ENCODE results near the gene PCDHGA6.
"Not testable (repeated sequence)": the region's sequence is repeated elsewhere in the genome, so short reads cannot be mapped to it uniquely, and the experiment has no call there.

The PCDHGA6 gene

DNA sequence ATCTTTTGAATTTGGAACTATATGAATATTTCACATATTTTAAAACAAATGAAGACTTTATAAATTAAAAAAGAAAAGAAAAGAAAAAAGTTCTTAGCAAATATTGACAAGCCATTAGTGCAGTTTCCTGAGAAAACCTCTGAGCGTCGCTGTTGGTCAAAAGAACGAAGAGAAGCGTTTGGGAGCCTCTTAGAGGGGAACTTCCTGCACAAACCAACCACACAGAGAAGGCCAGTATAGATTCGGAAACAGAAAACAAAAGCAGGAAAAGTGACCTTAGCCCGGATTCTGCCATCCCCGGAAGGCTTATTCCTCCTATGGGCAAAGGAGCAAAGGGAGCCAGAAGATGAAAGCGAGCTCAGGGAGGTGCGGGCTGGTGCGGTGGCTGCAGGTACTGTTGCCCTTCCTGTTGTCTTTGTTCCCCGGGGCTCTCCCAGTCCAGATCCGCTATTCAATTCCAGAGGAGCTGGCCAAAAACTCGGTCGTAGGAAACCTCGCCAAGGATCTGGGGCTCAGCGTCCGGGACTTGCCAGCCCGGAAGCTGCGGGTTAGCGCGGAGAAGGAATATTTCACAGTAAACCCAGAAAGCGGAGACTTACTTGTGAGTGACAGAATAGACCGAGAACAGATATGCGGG, 13.8 kb upstream of the PCDHGA6 start, which contains the start of gene PCDHGB2:
TSS of gene PCDHGB2 (plus strand) at position 205 of the 637 bp plus-strand sequence. CDS start at position 347, 142 bp downstream.
- DNase-seq (ENCODE audit: low spot score) = no peak

GRCh38 chr5:141360685-141361084, 13.0 kb upstream of the PCDHGA6 start:
- DNase-seq (ENCODE audit: low spot score) = no peak

DNA sequence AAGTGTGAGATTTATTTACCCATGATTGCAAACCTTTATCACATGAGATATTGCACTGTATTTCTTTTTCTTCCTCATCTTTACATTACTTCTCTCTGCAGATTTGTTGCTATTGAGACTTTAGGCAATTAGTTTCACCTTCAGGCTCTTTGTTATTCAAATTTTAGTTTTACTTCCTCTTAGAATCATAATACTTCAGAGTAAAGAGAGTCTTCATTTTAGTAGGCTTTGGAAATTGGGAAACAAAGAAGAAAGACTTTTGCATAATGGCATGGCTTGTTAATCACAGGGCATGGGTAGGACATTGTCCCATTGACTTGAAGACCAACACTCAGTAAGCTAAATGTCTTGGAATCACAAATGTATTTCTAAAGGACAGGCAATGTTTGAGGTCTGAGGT, 11.0 kb upstream of the PCDHGA6 start:
- DNase-seq (ENCODE audit: low spot score) = no peak

DNA sequence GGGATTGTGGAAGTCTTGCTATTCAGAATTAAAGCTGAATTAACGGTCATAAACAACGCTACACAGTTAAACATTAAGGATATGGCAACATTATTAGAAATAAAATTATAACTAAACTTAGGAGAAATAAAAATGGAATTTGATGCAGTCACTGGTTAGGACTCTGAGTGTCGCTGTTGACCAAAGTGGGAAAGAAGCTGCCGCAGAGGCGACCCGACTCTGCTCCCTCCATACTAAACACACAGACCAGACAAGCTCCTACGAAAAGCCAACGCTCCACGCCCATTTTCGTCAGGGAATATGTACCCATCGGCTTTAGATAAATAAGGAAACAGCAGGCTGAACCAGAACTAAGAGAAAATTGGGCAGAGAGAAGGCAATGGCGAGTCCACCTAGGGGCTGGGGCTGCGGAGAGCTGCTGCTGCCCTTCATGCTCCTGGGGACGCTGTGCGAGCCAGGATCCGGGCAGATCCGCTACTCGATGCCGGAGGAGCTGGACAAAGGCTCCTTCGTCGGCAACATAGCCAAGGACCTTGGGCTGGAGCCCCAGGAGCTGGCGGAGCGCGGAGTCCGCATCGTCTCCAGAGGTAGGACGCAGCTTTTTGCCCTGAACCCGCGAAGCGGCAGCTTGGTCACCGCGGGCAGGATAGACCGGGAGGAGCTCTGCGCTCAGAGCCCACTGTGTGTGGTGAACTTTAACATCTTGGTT, 9.6 kb upstream of the PCDHGA6 start, which contains the start of gene PCDHGA5:
TSS of gene PCDHGA5 (plus strand) at position 211 of the 709 bp plus-strand sequence. CDS start at position 380, 169 bp downstream.
- DNase-seq (ENCODE audit: low spot score) = no peak

- DNase-seq (ENCODE audit: low spot score) = no peak
Measured at GRCh38 chr5:141366016-141366896, 7.4 kb upstream of the PCDHGA6 start.

GRCh38 chr5:141369994-141370848, 3.5 kb upstream of the PCDHGA6 start, which contains the start of gene PCDHGB3:
Gene PCDHGB3, plus strand, starts transcription at chr5:141370242. Its CDS starts 153 bp downstream, at chr5:141370395.
- DNase-seq (ENCODE audit: low spot score) = no peak

DNA sequence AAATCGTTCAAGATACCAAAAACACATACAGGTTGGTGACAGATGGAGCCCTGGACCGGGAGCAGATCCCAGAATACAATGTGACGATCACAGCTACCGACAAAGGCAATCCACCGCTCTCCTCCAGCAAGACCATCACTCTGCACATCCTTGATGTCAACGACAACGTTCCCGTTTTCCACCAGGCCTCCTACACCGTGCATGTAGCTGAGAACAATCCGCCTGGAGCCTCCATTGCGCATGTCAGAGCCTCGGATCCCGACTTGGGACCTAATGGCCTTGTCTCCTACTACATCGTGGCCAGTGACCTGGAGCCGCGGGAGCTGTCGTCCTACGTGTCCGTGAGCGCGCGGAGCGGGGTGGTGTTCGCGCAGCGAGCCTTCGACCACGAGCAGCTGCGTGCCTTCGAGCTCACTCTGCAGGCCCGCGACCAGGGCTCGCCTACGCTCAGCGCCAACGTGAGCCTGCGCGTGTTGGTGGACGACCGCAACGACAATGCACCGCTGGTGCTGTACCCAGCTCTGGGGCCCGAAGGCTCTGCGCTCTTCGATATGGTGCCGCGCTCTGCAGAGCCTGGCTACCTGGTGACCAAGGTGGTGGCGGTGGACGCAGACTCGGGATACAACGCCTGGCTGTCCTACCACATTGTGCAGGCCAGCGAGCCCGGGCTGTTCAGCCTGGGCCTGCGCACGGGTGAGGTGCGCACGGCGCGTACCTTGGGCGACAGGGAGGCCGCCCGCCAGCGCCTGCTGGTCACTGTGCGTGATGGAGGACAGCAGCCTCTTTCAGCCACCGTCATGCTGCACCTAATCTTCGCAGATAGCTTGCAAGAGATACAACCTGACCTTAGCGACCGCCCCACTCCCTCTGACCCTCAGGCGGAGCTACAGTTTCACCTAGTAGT, 1.9 kb upstream of the PCDHGA6 start:
- no peak for DNase-seq (ENCODE audit: low spot score)

DNA sequence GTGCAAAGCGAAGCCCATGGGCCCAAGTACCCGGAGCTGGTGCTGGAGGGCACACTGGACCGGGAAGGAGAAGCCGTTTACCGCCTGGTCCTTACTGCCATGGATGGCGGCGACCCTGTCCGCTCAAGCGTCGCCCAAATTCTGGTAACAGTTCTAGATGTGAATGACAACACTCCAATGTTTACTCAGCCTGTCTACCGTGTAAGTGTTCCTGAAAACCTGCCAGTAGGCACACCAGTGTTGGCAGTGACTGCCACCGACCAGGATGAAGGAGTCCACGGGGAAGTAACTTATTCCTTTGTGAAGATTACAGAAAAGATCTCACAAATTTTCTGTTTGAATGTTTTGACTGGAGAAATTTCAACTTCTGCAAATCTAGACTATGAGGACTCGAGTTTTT, 936 bp downstream of the PCDHGA6 start:
- no peak for DNase-seq (ENCODE audit: low spot score)

GRCh38 chr5:141375444-141376155, 1.9 kb downstream of the PCDHGA6 start:
- DNase-seq (ENCODE audit: low spot score) = not testable (repeated sequence)

GRCh38 chr5:141382469-141383294, 9.0 kb downstream of the PCDHGA6 start, which contains the start of gene PCDHGA7:
Gene PCDHGA7, plus strand, starts transcription at chr5:141382742. Its CDS starts 158 bp downstream, at chr5:141382900.
- DNase-seq (ENCODE audit: low spot score) = no peak

GRCh38 chr5:141383345-141383744, 9.7 kb downstream of the PCDHGA6 start:
- DNase-seq (ENCODE audit: low spot score) = no peak

DNA sequence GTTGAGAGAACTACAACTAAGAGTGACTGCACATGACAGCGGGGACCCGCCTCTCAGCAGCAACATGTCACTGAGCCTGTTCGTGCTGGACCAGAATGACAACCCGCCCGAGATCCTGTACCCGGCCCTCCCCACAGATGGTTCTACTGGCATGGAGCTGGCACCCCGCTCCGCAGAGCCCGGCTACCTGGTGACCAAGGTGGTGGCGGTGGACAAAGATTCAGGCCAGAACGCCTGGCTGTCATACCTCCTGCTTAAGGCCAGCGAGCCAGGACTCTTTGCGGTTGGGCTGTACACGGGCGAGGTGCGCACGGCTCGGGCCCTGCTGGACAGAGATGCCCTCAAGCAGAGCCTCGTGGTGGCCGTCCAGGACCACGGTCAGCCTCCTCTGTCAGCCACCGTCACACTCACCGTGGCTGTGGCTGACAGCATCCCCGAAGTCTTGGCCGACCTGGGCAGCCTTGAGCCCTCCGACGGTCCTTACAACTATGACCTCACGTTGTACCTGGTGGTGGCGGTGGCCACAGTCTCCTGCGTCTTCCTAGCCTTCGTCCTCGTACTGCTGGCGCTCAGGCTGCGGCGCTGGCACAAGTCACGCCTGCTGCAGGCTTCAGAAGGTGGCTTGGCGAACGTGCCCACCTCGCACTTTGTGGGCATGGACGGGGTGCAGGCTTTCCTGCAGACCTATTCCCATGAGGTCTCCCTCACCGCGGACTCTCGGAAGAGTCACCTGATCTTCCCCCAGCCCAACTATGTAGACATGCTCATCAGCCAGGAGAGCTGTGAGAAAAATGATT, 11.0 kb downstream of the PCDHGA6 start:
- DNase-seq (ENCODE audit: low spot score) = no peak

- DNase-seq (ENCODE audit: low spot score) = peak; percentile 8
Measured at GRCh38 chr5:141387557-141388311, 14.0 kb downstream of the PCDHGA6 start, which contains the start of gene PCDHGB4. Gene PCDHGB4, plus strand, starts transcription at chr5:141387698. Its CDS starts 187 bp downstream, at chr5:141387885.

GRCh38 chr5:141388661-141389060, 15.0 kb downstream of the PCDHGA6 start:
- DNase-seq (ENCODE audit: low spot score) = no peak

DNA sequence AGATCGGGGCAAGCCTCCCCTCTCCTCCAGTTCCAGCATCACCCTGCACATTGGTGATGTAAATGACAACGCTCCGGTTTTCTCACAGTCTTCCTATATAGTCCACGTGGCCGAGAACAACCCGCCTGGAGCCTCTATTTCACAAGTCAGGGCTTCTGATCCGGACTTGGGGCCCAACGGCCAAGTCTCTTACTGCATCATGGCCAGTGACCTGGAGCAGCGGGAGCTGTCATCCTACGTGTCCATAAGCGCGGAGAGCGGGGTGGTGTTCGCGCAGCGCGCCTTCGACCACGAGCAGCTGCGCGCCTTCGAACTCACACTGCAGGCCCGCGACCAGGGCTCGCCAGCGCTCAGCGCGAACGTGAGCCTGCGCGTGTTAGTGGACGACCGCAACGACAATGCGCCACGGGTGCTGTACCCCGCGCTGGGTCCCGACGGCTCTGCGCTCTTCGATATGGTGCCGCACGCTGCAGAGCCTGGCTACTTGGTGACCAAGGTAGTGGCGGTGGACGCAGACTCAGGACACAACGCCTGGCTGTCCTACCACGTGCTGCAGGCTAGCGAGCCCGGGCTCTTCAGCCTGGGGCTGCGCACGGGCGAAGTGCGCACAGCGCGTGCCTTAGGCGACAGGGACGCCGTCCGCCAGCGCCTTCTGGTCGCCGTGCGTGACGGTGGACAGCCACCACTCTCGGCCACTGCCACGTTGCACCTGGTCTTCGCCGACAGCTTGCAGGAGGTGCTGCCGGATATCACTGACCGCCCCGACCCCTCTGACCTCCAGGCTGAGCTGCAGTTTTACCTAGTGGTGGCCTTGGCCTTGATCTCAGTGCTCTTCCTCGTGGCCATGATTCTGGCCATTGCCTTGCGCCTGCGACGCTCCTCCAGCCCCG, 15.7 kb downstream of the PCDHGA6 start:
- DNase-seq (ENCODE audit: low spot score) = no peak
